HG02588 (cell line): Measurements from ENCODE around the gene PRKAG2.

Experiments
- ATAC-seq: cut with Tn5 transposase; IDR thresholded peaks from one replicate; pipeline ENCODE4 v1.9.1; 2021; ENCODE audit warnings: mild to moderate bottlenecking, moderate library complexity; ENCODE audit not compliant: unreplicated experiment

The PRKAG2 gene

GRCh38 chr7:151732292-151732691 is 144.6 kb downstream of the PRKAG2 start:
- no peak for ATAC-seq

GRCh38 chr7:151731022-151731441 is 145.9 kb downstream of the PRKAG2 start:
- no peak for ATAC-seq

GRCh38 chr7:151730591-151730990 is 146.3 kb downstream of the PRKAG2 start:
- ATAC-seq = no peak

- no peak for ATAC-seq
These were observed 147.4 kb downstream of the PRKAG2 start for GRCh38 chr7:151729521-151729921.

- no peak for ATAC-seq
These were observed 148.2 kb downstream of the PRKAG2 start for GRCh38 chr7:151728746-151729145.

- no peak for ATAC-seq
These were observed 148.6 kb downstream of the PRKAG2 start for GRCh38 chr7:151728286-151728660.

GRCh38 chr7:151727579-151728285 is 149.2 kb downstream of the PRKAG2 start:
- ATAC-seq = peak; percentile 61

- no peak for ATAC-seq
These were observed 150.0 kb downstream of the PRKAG2 start for GRCh38 chr7:151726652-151727578.

GRCh38 chr7:151725844-151726651 is 150.9 kb downstream of the PRKAG2 start:
- ATAC-seq = no peak

GRCh38 chr7:151724920-151725584 is 151.9 kb downstream of the PRKAG2 start:
- no peak for ATAC-seq

GRCh38 chr7:151724250-151724915 is 152.5 kb downstream of the PRKAG2 start:
- no peak for ATAC-seq

GRCh38 chr7:151723321-151723720 is 153.6 kb downstream of the PRKAG2 start:
- no peak for ATAC-seq

GRCh38 chr7:151722533-151722932 is 154.4 kb downstream of the PRKAG2 start:
- no peak for ATAC-seq

GRCh38 chr7:151721694-151722093 is 155.2 kb downstream of the PRKAG2 start:
- ATAC-seq = no peak

- no peak for ATAC-seq
These were observed 155.7 kb downstream of the PRKAG2 start for GRCh38 chr7:151721236-151721635.

GRCh38 chr7:151720280-151720679 is 156.6 kb downstream of the PRKAG2 start:
- no peak for ATAC-seq

- ATAC-seq = no peak
These were observed 157.0 kb downstream of the PRKAG2 start for GRCh38 chr7:151719897-151720242.

GRCh38 chr7:151719031-151719896 is 157.7 kb downstream of the PRKAG2 start:
- ATAC-seq = no peak

GRCh38 chr7:151717918-151718317 is 159.0 kb downstream of the PRKAG2 start:
- ATAC-seq = no peak
